ENCODE measurements around the gene HOMER3. TPM values are rescaled to one million over a fixed set of nuclear protein-coding genes. Genes with fewer than 3 reads are reported as not detected.

The HOMER3 gene
- polyA plus RNA-seq, 3 donors = 45.1 to 88.1 (median 49.4) TPM

DNA sequence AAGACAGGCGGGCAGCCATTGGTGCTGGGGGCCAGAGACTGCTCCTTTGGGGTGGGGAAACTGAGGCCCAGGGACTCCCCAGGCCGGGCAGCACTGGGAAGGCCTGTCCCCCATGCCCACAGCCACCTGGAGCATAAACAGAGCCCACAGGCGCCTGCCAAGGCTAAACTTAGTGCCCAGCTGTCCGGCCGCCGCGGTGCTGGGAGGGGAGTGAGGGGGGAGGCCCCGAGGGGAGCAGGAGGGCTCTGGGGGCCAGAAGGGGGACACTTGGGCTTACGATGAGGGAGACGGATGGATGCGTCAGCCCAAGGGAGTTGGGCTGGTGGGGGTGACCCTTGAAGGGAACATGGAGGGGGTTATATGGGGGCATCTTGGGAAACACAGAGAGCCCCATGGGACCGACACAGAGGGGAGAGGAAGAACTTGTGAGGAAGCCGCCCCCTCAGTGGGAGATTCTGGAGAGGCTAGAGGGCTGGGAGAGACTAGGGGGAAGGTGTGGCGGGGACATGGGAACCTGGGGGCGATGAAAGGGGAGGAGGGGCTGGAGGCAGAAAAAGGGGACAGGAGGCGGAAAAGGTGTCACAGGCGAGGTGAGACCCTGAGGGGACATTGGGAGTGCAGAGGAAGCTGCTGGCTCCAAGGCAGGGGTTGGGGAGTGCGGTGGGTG is 47.3 kb downstream of the HOMER3 start:
- Mint-ChIP-seq H3K36me3 (peaks cover 3 to 6% of the 10 kb centered on the region in 2 donors), H3K4me3 (peak overlapping the region in 1 of 2 donors; percentile 68), H3K27ac (no peak overlapping the region), H3K9me3 (peaks cover 0 to 9% (median 4%) of the 10 kb centered on the region in 7 donors), H3K27me3 (ENCODE audit: low read depth in 3 of 3) (peaks cover 29 to 58% (median 44%) of the 10 kb centered on the region in 3 donors), H3K4me1 (peaks cover 14% of the 10 kb centered on the region)
- DNase-seq = no peak
- Histone ChIP-seq H3K27me3 (ENCODE audit: control insufficient read depth in 2 of 2, insufficient read depth in 2 of 2, low read length in 2 of 2) (peaks cover 3 to 37% of the 10 kb centered on the region in 2 donors), H3K27ac (ENCODE audit: low read depth in 1 of 2, low read length in 2 of 2) (no peak overlapping the region), H3K4me3 (replicated peaks in 1 of 3; ENCODE audit: low read depth in 2 of 3, low read length in 3 of 3) (no peak overlapping the region), H4K20me1 (ENCODE audit: insufficient read depth, low read length) (peaks cover 7% of the 10 kb centered on the region), H3K4me1 (ENCODE audit: control insufficient read depth in 1 of 2, insufficient read depth in 2 of 2, low read length in 2 of 2) (peaks cover 4 to 10% of the 10 kb centered on the region in 2 donors), H3K79me2 (ENCODE audit: insufficient read depth, low read length) (no peaks in the 10 kb centered on the region), H3K4me2 (replicated peaks; ENCODE audit: extremely low read depth, low read length, poor library complexity, severe bottlenecking) (no peak overlapping the region), H3K36me3 (replicated peaks in 1 of 2; ENCODE audit: control insufficient read depth in 1 of 2, insufficient read depth in 2 of 2, low read length in 2 of 2) (peaks cover 0 to under 1% of the 10 kb centered on the region in 2 donors), H2AFZ (ENCODE audit: insufficient read depth, low read depth, low read length, poor library complexity, severe bottlenecking) (no peak overlapping the region), H3K9me3 (replicated peaks in 1 of 2; ENCODE audit: control insufficient read depth in 1 of 2, insufficient read depth in 1 of 2, low read length in 2 of 2) (peaks cover 0 to 5% of the 10 kb centered on the region in 2 donors), H3K9ac (ENCODE audit: insufficient read depth, low read length, poor library complexity, severe bottlenecking) (no peak overlapping the region)
- 81% methylated on average over 15 of the region's 18 CpGs for WGBS (ENCODE audit: insufficient coverage)
- TF ChIP-seq, protein P1, sequence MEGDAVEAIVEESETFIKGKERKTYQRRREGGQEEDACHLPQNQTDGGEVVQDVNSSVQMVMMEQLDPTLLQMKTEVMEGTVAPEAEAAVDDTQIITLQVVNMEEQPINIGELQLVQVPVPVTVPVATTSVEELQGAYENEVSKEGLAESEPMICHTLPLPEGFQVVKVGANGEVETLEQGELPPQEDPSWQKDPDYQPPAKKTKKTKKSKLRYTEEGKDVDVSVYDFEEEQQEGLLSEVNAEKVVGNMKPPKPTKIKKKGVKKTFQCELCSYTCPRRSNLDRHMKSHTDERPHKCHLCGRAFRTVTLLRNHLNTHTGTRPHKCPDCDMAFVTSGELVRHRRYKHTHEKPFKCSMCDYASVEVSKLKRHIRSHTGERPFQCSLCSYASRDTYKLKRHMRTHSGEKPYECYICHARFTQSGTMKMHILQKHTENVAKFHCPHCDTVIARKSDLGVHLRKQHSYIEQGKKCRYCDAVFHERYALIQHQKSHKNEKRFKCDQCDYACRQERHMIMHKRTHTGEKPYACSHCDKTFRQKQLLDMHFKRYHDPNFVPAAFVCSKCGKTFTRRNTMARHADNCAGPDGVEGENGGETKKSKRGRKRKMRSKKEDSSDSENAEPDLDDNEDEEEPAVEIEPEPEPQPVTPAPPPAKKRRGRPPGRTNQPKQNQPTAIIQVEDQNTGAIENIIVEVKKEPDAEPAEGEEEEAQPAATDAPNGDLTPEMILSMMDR (IDR thresholded peaks at IDR 0.05) = no peak
- intact Hi-C loops (cut with micrococcal nuclease) = no loop called here

DNA sequence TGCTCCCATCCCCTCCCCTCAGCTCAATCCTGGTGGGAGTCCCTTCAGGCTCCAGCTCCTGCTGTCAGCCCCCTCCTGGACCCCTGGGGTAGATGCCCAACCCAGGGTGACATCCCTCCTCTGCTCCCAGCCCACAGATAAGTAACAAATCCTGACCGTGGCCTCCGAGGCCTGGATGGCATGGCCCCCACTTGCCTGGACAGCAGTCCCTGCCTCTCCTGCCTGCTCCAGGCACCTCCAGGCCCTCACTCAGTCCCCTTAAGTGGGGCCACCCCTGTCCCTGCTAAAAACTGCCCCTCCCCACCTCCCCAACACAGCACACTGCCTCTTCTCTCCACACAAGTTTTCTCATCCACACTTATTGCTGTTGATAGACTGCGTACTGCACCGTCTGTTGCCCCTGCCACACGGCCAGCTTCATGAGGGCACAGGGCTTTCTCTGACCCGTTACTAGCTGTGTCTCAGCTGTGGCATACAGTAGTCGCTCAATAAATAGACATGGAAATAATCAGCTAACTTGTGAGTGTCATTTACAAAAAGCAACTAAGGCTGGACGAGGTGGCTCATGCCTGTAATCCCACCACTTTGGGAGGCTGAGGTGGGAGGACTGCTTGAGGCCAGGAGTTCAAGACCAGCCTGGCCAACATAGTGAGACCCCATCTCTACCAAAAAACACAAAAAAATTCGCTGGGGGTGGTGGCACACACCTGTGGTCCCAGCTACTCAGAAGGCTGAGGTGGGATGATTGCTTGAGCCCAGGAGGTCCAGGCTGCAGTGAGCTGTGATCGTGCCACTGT is 50.9 kb downstream of the HOMER3 start:
- Histone ChIP-seq H3K4me3 (replicated peaks in 1 of 3; ENCODE audit: low read depth in 2 of 3, low read length in 3 of 3) (no peak overlapping the region), H3K36me3 (replicated peaks in 1 of 2; ENCODE audit: control insufficient read depth in 1 of 2, insufficient read depth in 2 of 2, low read length in 2 of 2) (no peaks in the 10 kb centered on the region), H3K9ac (ENCODE audit: insufficient read depth, low read length, poor library complexity, severe bottlenecking) (no peak overlapping the region), H3K27me3 (ENCODE audit: control insufficient read depth in 2 of 2, insufficient read depth in 2 of 2, low read length in 2 of 2) (peaks cover 0 to 20% of the 10 kb centered on the region in 2 donors), H3K4me2 (replicated peaks; ENCODE audit: extremely low read depth, low read length, poor library complexity, severe bottlenecking) (no peak overlapping the region), H3K4me1 (ENCODE audit: control insufficient read depth in 1 of 2, insufficient read depth in 2 of 2, low read length in 2 of 2) (peaks cover 0 to 4% of the 10 kb centered on the region in 2 donors), H3K79me2 (ENCODE audit: insufficient read depth, low read length) (no peaks in the 10 kb centered on the region), H2AFZ (ENCODE audit: insufficient read depth, low read depth, low read length, poor library complexity, severe bottlenecking) (no peak overlapping the region), H3K27ac (ENCODE audit: low read depth in 1 of 2, low read length in 2 of 2) (no peak overlapping the region), H4K20me1 (ENCODE audit: insufficient read depth, low read length) (no peaks in the 10 kb centered on the region), H3K9me3 (replicated peaks in 1 of 2; ENCODE audit: control insufficient read depth in 1 of 2, insufficient read depth in 1 of 2, low read length in 2 of 2) (peaks cover 0 to 5% of the 10 kb centered on the region in 2 donors)
- Mint-ChIP-seq H3K4me1 (peaks cover 6% of the 10 kb centered on the region), H3K9me3 (peaks cover 0 to 9% (median 0%) of the 10 kb centered on the region in 7 donors), H3K27ac (no peak overlapping the region), H3K4me3 (peak overlapping the region in 1 of 2 donors; percentile 53), H3K36me3 (no peaks in the 10 kb centered on the region), H3K27me3 (ENCODE audit: low read depth in 3 of 3) (peaks cover 11 to 36% (median 35%) of the 10 kb centered on the region in 3 donors)
- intact Hi-C loops (cut with micrococcal nuclease) = no loop called here
- WGBS (ENCODE audit: insufficient coverage) = 87% methylated on average over 6 of the region's 10 CpGs
- no peak for DNase-seq
- TF ChIP-seq, protein P1 (IDR thresholded peaks at IDR 0.05) = no peak
